ENCODE results near the gene NME5. TPM values are rescaled to one million over a fixed set of nuclear protein-coding genes. Genes with fewer than 3 reads are reported as not detected.

NME5 gene
- total RNA-seq, 4 donors from 2014 or later, result 4.3 to 14.4 (median 12.0) TPM

DNA sequence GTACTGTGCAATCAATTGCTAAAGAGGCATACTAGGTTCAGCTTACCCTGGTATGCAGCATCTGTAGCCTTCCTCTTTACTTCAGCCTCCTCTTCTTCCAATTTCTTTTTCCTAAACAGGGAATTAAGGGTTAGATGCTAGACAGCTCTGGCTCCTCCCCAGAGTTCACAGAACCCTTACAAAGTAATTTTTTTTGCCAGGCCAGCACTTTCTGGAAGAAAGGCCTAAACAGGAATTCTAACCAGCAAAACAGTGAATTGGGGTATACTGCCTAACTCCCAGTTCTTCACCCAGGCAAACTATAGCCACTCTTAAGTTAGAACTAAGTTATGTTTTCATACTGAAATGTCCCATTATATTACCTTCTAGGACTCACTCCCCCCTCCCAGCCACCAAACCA, 31.1 kb upstream of the NME5 start:
- DNase-seq, result no peak
- H3K4me1 ChIP-seq, result no peaks in the 10 kb centered on the region
- no peaks in the 10 kb centered on the region for H3K27me3 ChIP-seq
- H3K4me3 ChIP-seq (replicated peaks in 1 of 3), result no peak overlapping the region
- H3K36me3 ChIP-seq, result peaks cover 77 to 87% of the 10 kb centered on the region in 2 donors
- H3K9me3 ChIP-seq, result no peaks in the 10 kb centered on the region
- H3K27ac ChIP-seq, result no peak overlapping the region
- TF ChIP-seq, protein P1, sequence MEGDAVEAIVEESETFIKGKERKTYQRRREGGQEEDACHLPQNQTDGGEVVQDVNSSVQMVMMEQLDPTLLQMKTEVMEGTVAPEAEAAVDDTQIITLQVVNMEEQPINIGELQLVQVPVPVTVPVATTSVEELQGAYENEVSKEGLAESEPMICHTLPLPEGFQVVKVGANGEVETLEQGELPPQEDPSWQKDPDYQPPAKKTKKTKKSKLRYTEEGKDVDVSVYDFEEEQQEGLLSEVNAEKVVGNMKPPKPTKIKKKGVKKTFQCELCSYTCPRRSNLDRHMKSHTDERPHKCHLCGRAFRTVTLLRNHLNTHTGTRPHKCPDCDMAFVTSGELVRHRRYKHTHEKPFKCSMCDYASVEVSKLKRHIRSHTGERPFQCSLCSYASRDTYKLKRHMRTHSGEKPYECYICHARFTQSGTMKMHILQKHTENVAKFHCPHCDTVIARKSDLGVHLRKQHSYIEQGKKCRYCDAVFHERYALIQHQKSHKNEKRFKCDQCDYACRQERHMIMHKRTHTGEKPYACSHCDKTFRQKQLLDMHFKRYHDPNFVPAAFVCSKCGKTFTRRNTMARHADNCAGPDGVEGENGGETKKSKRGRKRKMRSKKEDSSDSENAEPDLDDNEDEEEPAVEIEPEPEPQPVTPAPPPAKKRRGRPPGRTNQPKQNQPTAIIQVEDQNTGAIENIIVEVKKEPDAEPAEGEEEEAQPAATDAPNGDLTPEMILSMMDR (IDR thresholded peaks at IDR 0.05), result no peak
- TF ChIP-seq POLR2A (IDR thresholded peaks at IDR 0.05), result no peak
- intact Hi-C loops (cut with DNase I), result no loop called here

DNA sequence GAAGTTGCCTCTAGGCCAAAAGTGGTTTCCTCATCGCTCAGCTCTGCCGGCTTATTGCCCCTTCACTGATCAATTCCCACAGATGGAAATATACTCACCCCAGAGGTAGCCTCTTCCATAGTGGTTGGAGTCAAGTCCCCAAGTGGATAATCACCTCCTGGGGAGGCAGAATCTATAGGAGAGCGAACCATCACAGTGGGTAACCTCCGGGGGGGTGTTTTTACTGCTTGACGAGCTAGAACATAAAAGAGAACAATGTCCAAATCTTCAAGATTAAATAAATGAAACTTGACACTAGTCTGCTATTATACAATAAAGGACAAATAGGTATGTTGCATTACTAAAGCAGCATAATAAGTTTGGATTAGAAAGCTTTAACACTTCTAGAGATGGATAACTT, 29.9 kb upstream of the NME5 start:
- intact Hi-C loops (cut with DNase I), result no loop called here
- Histone ChIP-seq H3K36me3 (peaks cover 86 to 92% of the 10 kb centered on the region in 2 donors), H3K4me1 (no peaks in the 10 kb centered on the region), H3K4me3 (replicated peaks in 1 of 3) (no peak overlapping the region), H3K27me3 (no peaks in the 10 kb centered on the region), H3K27ac (no peak overlapping the region), H3K9me3 (no peaks in the 10 kb centered on the region)
- no peak for DNase-seq
- 96 to 98% methylated on average over 5 of the region's 5 CpGs for WGBS, 2 donors
- TF ChIP-seq, protein P1 (IDR thresholded peaks at IDR 0.05), result no peak

DNA sequence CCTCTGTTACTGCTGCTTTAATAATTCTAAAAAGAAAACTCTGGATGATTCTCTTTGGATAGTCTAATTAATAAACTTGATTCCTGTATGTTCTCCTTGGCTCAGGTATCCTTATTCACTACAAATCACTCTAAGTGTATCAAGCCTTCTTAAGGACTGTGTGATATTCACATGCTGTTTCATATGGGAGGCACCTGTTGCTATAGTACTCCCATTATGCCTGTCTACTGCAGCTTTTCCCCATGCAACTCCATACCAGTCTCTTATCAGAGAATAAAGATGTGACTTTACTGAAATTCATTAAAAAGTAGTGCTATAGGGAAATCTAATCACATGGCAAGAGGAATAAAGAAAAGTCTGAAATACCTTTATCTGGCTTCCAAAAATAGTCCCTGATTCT, 24.5 kb upstream of the NME5 start:
- Histone ChIP-seq H3K4me3 (replicated peaks in 1 of 3) (no peak overlapping the region), H3K9me3 (no peaks in the 10 kb centered on the region), H3K27ac (no peak overlapping the region), H3K4me1 (no peaks in the 10 kb centered on the region), H3K36me3 (peaks cover 94 to 100% of the 10 kb centered on the region in 2 donors), H3K27me3 (no peaks in the 10 kb centered on the region)
- TF ChIP-seq POLR2A (IDR thresholded peaks at IDR 0.05), result no peak
- TF ChIP-seq, protein P1 (IDR thresholded peaks at IDR 0.05), result no peak
- no peak for DNase-seq
- intact Hi-C loops (cut with DNase I), result no loop called here

DNA sequence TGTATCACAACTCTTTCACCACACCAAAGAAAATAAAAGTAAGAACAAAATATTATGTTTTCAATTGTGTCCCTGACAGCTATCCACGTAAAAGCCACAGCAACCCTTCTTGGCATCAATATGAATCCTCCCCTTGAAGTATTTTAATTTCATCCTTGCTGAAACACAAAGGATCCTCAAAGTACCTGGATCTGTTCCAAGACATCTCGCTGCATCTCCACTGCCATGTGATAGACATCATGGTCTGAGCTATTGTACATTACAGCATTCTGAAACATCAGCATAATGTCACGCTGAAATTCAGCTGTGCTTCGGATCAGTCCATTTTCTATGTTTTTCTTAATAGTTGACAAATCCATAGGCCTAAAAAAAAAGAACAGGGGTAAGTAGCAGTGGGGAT, 21.5 kb upstream of the NME5 start:
- Histone ChIP-seq H3K27ac (no peak overlapping the region), H3K27me3 (no peaks in the 10 kb centered on the region), H3K4me3 (replicated peaks in 1 of 3) (no peak overlapping the region), H3K4me1 (no peaks in the 10 kb centered on the region), H3K36me3 (peaks cover 83 to 96% of the 10 kb centered on the region in 2 donors), H3K9me3 (no peaks in the 10 kb centered on the region)
- WGBS, 2 donors, result 93 to 95% methylated on average over 4 of the region's 4 CpGs
- intact Hi-C loops (cut with DNase I), result no loop called here
- DNase-seq, result no peak
- TF ChIP-seq POLR2A (IDR thresholded peaks at IDR 0.05), result no peak
- TF ChIP-seq, protein P1 (IDR thresholded peaks at IDR 0.05), result no peak

DNA sequence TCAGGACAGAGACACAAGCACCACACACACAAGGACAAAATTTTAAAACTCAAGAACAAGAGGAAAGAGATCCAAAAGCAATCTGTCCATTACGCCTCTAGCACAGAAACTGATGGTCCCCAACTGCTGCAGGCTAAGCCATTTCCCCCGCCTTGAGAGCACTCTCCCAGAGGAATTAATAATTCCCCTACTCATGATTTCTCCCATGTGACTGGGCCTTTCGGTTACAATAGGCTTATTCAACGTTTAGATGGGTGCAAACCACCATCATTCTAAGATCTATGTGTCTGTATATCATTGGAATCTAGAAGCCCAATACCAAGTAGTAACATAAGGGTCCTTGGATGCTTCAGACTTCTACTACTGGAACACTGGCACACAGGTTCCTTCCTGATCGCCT, 20.4 kb upstream of the NME5 start:
- no peak for DNase-seq
- intact Hi-C loops (cut with DNase I), result no loop called here
- Histone ChIP-seq H3K4me3 (replicated peaks in 1 of 3) (no peak overlapping the region), H3K27ac (no peak overlapping the region), H3K36me3 (peaks cover 72 to 85% of the 10 kb centered on the region in 2 donors), H3K27me3 (no peaks in the 10 kb centered on the region), H3K4me1 (no peaks in the 10 kb centered on the region), H3K9me3 (no peaks in the 10 kb centered on the region)
- WGBS, 2 donors, result 95 to 96% methylated on average over 5 of the region's 5 CpGs
- no peak for TF ChIP-seq POLR2A (IDR thresholded peaks at IDR 0.05)
- TF ChIP-seq, protein P1 (IDR thresholded peaks at IDR 0.05), result no peak
